ENCODE results near the gene MSH5. TPM values are rescaled to one million over a fixed set of nuclear protein-coding genes. Genes with fewer than 3 reads are reported as not detected.

Gene MSH5
- total RNA-seq, 1 experiment from 2014 or later, result 43.1 TPM

GRCh38 chr6:31805939-31806469 lies 66.2 kb downstream of the MSH5 start:
- ATAC-seq (no peak), DNase-seq (ENCODE audit: low spot score) (no peak)
- POLR2A ChIA-PET, result interaction anchor here (1.1 to 1.9 kb wide), 7 partner anchors 8 to 76 kb away, joined by 3 to 23 read pairs (median 5); partner anchors contain the start of genes HSPA1A, HSPA1B and HSPA1L
- TF ChIP-seq KAT7 (CRISPR knock-in tag; IDR thresholded peaks at IDR 0.05; ENCODE audit: borderline replicate concordance) (no peak), NR1H2 (CRISPR knock-in tag; IDR thresholded peaks at IDR 0.05) (no peak), MXD4 (CRISPR knock-in tag; IDR thresholded peaks at IDR 0.05; ENCODE audit: borderline replicate concordance) (no peak), ATF6 (CRISPR knock-in tag; IDR thresholded peaks at IDR 0.05) (no peak), CBFB (CRISPR knock-in tag; IDR thresholded peaks at IDR 0.05; ENCODE audit: low read depth) (no peak)
- TF ChIP-seq, protein P1, sequence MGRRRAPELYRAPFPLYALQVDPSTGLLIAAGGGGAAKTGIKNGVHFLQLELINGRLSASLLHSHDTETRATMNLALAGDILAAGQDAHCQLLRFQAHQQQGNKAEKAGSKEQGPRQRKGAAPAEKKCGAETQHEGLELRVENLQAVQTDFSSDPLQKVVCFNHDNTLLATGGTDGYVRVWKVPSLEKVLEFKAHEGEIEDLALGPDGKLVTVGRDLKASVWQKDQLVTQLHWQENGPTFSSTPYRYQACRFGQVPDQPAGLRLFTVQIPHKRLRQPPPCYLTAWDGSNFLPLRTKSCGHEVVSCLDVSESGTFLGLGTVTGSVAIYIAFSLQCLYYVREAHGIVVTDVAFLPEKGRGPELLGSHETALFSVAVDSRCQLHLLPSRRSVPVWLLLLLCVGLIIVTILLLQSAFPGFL (CRISPR knock-in tag; IDR thresholded peaks at IDR 0.05; ENCODE audit: borderline replicate concordance), result no peak
- TF ChIP-seq, protein P2, sequence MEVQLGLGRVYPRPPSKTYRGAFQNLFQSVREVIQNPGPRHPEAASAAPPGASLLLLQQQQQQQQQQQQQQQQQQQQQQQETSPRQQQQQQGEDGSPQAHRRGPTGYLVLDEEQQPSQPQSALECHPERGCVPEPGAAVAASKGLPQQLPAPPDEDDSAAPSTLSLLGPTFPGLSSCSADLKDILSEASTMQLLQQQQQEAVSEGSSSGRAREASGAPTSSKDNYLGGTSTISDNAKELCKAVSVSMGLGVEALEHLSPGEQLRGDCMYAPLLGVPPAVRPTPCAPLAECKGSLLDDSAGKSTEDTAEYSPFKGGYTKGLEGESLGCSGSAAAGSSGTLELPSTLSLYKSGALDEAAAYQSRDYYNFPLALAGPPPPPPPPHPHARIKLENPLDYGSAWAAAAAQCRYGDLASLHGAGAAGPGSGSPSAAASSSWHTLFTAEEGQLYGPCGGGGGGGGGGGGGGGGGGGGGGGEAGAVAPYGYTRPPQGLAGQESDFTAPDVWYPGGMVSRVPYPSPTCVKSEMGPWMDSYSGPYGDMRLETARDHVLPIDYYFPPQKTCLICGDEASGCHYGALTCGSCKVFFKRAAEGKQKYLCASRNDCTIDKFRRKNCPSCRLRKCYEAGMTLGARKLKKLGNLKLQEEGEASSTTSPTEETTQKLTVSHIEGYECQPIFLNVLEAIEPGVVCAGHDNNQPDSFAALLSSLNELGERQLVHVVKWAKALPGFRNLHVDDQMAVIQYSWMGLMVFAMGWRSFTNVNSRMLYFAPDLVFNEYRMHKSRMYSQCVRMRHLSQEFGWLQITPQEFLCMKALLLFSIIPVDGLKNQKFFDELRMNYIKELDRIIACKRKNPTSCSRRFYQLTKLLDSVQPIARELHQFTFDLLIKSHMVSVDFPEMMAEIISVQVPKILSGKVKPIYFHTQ (CRISPR knock-in tag; IDR thresholded peaks at IDR 0.05), result no peak
- H3K4me3 Mint-ChIP-seq, result peak overlapping the region; percentile 99
- H3K27me3 Mint-ChIP-seq (ENCODE audit: low read depth), result no peaks in the 10 kb centered on the region; the same call in 1 of the 2 replicates
- peaks cover 23% of the 10 kb centered on the region for H3K36me3 Mint-ChIP-seq
- peaks cover 9% of the 10 kb centered on the region for H3K4me1 Mint-ChIP-seq
- peak overlapping the region; percentile 99 for H3K27ac Mint-ChIP-seq
- CTCF ChIA-PET, result interaction anchor here (1.0 to 2.7 kb wide), 11 partner anchors 9 to 260 kb away, joined by 3 to 30 read pairs (median 9); partner anchors contain the start of genes ATP6V1G2, HSPA1A, HSPA1L and NEU1
- H3K9me3 Mint-ChIP-seq, result no peaks in the 10 kb centered on the region

DNA sequence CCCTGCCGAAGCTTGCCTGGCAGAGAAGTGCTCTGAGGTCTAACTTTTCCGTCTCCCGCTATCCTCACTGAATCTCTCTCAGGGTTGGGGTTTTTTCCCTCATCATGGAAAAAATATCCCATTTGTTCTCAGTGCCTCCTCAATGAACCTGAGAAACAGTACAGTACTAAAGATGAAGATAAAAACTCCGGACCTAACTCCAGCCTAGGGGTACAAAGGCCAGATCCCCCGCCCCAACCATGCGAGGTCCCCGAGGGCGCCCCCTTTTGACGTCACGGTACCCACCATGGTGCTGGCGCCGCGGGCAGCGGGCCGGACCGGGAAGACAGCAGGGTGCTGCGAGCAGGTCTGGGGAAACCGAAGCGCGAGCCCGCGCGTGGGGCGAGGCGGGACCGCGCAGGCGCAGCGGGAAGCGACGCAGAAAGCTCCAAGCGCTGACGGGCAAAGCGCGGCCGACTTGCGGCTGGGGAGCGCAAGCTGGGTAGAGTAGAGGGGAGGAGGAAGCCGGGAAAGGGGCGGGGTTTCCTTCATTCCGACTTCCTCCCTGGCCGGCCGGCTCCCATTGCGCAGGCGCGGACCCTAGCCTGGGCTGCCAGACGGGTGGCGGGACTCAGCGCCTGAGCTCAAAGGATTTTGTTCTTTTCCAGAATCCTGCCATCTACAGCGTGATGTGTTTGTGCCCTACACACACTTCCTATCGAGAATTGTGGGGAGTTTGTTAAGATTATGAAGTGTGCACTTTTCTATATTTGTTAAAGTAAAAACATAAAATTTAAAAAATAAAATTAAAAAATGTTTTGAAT lies 66.9 kb downstream of the MSH5 start, which contains the start of gene LSM2:
TSS of gene LSM2 (minus strand) at position 497 of the 803 bp plus-strand sequence. CDS start at position 288, 209 bp downstream.
- peak; percentile 98 for DNase-seq (ENCODE audit: low spot score)
- Mint-ChIP-seq H3K4me3 (peak within 1 kb of the TSS; percentile 99), H3K9me3 (no peaks in the 10 kb centered on the region), H3K27me3 (ENCODE audit: low read depth) (no peaks in the 10 kb centered on the region; the same call in 1 of the 2 replicates), H3K4me1 (peaks cover 9% of the 10 kb centered on the region), H3K36me3 (peaks cover 17% of the 10 kb centered on the region), H3K27ac (peak within 1 kb of the TSS; percentile 99)
- peak; percentile 95 for ATAC-seq
- ChIA-PET CTCF (interaction anchor here (0.6 to 2.7 kb wide), 26 partner anchors 9 to 260 kb away, joined by 3 to 30 read pairs (median 4); partner anchors contain the start of genes ATP6V1G2, C6orf47, DDAH2 and HSPA1A), POLR2A (interaction anchor here (0.6 to 1.9 kb wide), 12 partner anchors 7 to 166 kb away, joined by 3 to 23 read pairs (median 4); partner anchors contain the start of genes DXO, HSPA1A, HSPA1B and HSPA1L)
- TF ChIP-seq FOXK1 (CRISPR knock-in tag; IDR thresholded peaks at IDR 0.05) (peak; percentile 86), ARID4B (CRISPR knock-in tag; IDR thresholded peaks at IDR 0.05; ENCODE audit: borderline replicate concordance) (peak; percentile 56; the same call in 1 of the 2 replicates), TEAD1 (CRISPR knock-in tag; IDR thresholded peaks at IDR 0.05) (peak; percentile 59; the same call in 1 of the 2 replicates), TP53 (CRISPR knock-in tag; IDR thresholded peaks at IDR 0.05) (no peak), TEAD4 (CRISPR knock-in tag; IDR thresholded peaks at IDR 0.05) (no peak), RORB (CRISPR knock-in tag; IDR thresholded peaks at IDR 0.05) (no peak), MYBL2 (CRISPR knock-in tag; IDR thresholded peaks at IDR 0.05) (peak; percentile 88; the same call in 1 of the 2 replicates)
- TF ChIP-seq, protein P3, sequence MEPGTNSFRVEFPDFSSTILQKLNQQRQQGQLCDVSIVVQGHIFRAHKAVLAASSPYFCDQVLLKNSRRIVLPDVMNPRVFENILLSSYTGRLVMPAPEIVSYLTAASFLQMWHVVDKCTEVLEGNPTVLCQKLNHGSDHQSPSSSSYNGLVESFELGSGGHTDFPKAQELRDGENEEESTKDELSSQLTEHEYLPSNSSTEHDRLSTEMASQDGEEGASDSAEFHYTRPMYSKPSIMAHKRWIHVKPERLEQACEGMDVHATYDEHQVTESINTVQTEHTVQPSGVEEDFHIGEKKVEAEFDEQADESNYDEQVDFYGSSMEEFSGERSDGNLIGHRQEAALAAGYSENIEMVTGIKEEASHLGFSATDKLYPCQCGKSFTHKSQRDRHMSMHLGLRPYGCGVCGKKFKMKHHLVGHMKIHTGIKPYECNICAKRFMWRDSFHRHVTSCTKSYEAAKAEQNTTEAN (CRISPR knock-in tag; IDR thresholded peaks at IDR 0.05), result peak; percentile 73; the same call in 1 of the 2 replicates
- TF ChIP-seq, protein P4, sequence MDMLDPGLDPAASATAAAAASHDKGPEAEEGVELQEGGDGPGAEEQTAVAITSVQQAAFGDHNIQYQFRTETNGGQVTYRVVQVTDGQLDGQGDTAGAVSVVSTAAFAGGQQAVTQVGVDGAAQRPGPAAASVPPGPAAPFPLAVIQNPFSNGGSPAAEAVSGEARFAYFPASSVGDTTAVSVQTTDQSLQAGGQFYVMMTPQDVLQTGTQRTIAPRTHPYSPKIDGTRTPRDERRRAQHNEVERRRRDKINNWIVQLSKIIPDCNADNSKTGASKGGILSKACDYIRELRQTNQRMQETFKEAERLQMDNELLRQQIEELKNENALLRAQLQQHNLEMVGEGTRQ (CRISPR knock-in tag; IDR thresholded peaks at IDR 0.05), result no peak
- TF ChIP-seq, protein P5, sequence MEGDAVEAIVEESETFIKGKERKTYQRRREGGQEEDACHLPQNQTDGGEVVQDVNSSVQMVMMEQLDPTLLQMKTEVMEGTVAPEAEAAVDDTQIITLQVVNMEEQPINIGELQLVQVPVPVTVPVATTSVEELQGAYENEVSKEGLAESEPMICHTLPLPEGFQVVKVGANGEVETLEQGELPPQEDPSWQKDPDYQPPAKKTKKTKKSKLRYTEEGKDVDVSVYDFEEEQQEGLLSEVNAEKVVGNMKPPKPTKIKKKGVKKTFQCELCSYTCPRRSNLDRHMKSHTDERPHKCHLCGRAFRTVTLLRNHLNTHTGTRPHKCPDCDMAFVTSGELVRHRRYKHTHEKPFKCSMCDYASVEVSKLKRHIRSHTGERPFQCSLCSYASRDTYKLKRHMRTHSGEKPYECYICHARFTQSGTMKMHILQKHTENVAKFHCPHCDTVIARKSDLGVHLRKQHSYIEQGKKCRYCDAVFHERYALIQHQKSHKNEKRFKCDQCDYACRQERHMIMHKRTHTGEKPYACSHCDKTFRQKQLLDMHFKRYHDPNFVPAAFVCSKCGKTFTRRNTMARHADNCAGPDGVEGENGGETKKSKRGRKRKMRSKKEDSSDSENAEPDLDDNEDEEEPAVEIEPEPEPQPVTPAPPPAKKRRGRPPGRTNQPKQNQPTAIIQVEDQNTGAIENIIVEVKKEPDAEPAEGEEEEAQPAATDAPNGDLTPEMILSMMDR (IDR thresholded peaks at IDR 0.05), result no peak

Data from WTC11 (cell line).